Activated CD4-positive, alpha-beta T cell treated with anti-CD3 and anti-CD28 coated beads, Interleukin-2, amount 50 U/mL, for 24 hours (primary cell): ENCODE measurements around the gene ZG16.
"Not testable (repeated sequence)": the region's sequence is repeated elsewhere in the genome, so short reads cannot be mapped to it uniquely, and the experiment has no call there.

Experiments
- DNase-seq, 2 donors: peaks; one replicate each; pipeline ENCODE4 v3.0.0-alpha.2; 2020; ENCODE audit warnings: low read depth in 1 of 2, low spot score in 1 of 2

ZG16 gene

DNA sequence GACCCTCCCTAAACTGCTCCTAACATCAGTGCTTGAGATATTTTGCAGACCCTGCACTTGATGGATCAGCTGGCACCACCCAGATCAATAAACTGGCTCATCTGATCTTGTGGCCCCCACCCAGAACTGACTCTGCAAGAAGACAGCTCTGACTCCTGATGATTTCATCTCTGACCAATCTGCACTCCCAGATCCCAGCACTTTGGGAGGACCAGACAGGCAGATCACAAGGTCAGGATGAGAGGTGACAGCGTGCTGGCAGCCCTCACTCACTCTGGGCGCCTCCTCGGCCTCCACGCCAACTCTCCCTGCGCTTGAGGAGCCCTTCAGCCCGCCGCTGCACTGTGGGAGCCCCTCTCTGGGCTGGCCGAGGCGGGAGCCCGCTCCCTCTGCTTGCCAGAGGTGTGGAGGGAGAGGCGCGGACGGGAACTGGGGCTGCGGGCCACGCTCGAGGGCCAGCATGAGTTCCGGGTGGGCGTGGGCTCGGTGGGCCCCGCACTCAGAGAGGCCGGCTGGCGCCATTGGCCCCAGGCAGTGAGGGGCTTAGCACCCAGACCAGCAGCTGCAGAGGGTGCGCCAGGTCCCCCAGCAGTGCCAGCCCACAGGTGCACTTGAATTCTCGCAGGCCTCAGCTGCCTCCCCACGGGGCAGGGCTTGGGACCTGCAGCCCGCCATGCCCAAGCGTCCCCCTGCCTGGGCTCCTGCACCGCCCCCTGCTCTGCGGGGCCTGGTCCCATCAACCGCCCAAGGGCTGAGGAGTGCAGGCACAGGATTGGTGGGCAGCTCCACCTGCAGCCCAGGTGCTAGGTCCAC lies 29.9 kb upstream of the ZG16 start:
- no peak for DNase-seq

DNA sequence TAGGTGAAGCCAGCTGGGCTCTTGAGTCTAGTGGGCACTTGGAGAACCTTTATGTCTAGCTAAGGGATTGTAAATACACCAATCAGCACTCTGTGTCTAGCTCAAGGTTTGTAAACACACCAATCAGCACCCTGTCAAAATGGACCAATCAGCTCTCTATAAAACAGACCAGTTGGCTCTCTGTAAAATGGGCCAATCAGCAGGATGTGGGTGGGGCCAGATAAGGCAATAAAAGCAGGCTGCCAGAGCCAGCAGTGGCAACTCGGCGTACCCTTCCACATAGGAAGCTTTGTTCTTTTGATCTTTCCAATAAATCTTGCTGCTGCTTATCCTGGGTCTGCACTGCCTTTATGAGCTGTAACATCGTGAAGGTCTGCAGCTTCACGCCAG lies 29.3 kb upstream of the ZG16 start:
- not testable (repeated sequence) for DNase-seq

DNA sequence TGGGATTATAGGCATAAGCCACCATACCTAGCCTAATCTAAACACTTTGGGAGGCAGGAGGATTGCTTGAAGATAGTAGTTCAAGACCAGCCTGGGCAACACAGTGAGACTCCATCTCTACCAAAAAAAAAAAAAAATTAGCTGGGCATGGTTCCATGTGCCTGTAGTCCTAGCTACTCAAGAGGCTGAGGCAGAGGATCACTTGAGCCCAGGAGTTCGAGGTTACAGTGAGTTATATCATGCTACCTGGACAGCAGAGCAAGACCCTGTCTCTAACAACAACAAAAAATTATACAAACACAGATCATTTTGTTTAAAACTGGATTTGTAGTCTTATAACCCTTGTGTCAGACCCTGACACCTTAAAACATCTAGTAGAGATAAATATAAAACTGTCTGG lies 24.5 kb upstream of the ZG16 start:
- DNase-seq, result no peak

DNA sequence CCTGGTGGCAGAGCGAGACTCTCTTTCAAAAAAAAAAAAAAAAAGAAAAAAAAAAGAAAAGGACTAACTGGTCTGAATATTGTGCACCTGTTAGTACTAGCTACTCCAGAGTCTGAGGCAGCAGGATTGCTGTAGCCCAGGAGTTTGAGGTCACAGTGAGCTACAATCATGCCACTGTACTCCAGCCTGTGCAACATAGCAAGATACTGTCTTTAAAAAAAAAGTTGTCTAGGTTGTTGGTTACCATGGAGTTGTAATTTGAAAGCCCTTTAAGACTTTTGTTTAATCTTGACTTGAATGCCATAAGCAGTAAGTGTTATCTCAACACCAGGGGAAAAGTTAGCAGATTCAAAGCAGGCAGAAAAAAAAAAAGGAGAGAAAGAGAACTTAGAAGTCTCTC lies 21.4 kb upstream of the ZG16 start:
- DNase-seq, result no peak

DNA sequence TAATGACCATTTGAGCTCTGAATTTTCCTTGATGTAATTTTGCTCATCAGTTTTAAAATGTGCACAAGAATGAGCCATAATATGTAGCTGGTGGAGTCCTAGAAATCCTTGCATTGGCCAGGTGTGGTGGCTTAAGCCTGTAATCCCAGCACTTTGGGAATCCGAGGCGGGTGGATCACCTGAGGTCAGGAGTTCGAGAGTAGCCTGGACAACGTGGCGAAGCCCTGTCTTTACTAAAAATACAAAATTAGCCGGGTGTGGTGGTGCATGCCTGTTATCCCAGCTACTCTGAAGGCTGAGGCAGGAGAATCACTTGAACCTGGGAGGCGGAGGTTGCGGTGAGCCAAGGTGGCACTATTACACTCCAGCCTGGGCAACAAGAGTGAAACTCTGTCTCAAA lies 21.0 kb upstream of the ZG16 start:
- not testable (repeated sequence) for DNase-seq

DNA sequence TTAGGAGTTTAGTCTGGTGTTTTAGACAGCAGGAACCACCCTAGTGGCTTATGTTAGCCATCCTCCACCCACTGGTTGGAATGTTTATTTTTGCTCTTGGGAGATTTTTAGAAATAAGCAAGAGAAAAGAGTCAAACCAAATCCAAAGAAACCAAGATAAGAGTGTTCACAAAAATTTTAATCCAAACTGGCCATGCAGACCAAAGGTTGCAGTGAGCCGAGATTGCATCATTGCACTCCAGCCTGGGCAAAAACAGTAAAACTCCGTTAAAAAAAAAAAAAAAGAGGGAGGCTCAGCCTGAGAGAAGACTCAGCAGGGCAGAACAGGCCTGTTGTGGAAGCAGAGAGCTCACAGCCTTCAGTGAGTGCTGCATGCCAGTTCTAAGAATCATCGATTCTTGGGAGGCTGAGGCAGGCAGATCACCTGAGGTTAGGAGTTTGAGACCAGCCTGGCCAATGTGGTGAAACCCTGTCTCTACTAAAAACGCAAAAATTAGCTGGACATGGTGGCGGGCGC lies 20.0 kb upstream of the ZG16 start:
- DNase-seq, result no peak

DNA sequence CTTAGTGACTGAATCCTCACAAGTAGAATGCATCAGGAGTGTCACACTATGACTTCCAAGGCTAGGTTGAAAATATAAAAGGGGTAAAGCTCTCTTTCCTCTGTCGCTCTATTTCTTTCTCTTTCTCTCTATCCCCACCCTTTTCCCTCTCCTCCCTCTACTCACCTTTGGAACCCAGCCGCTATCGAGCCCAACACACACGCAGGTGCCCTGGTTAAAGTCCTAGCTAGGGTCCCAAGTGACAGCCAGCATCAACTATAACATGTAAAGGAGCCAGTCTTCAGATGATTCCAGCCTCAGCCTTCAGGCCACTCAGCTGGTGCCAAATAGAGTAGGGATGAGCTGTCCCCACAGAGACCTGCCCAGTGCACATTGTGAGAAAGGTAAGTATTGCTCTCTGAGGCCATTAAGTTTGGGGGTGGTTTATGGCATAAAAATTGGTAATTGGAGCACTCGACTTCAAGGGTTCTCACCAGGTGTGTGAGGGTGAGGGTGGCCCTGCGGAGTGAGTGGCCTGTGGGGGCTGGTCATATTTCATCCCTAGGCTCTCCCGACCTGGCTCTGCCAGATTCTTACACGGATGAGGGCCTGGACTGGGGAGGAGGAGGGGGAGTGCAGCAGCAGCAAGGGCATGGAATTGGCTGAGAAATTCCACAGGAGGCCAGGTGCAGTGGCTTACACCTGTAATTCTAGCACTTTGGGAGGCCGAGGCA lies 17.3 kb upstream of the ZG16 start:
- DNase-seq, result no peak

DNA sequence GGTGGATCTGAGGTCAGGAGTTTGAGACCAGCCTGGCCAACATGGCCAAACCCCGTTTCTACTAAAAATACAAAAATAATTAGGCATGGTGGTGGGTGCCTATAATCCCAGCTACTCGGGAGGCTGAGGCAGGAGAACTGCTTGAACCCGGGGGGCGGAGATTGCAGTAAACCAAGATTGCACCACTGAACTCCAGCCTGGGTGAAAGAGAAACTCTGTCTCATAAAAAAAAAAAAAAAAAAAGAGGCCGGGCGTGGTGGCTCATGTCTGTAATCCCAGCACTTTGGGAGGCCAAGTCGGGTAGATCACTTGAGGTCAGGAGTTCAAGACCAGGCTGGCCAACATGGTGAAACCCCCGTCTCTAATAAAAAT lies 16.8 kb upstream of the ZG16 start:
- DNase-seq, result not testable (repeated sequence)

DNA sequence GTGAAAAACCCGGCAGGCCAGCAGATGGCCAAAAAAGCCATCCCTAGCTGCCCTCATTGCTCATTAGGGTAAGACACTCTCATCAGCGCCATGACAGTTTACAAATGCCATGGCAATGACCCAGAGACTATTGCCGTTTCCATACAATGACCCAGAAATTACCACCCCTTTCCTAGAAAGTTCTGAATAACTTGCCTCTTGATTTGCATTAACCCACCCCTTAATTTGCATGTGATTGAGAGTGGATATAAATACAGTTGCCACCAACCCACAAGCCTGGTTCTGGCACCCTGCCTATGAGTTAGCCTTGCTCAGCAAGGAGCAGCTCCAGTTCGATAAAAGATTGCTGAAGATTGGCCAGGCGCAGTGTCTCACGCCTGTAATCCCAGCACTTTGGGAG lies 16.2 kb upstream of the ZG16 start:
- no peak for DNase-seq

DNA sequence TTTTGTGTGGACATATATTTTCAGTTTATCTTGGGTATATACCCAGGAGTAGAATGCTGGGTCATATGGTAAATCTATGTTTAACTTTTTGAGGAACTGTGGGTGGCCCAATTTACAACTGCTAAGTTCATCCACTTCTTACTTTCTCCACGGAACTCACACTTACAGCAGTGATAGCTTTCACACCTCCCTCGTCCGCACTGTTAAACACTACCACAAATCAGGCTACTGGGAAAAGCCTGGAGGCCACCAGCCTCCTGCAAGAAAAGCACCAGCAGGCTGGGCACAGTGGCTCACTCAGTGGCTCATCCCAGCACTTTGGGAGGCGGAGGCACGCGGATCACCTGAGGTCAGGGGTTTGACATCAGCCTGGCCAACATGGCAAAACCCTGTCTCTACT lies 14.7 kb upstream of the ZG16 start:
- DNase-seq, result no peak

DNA sequence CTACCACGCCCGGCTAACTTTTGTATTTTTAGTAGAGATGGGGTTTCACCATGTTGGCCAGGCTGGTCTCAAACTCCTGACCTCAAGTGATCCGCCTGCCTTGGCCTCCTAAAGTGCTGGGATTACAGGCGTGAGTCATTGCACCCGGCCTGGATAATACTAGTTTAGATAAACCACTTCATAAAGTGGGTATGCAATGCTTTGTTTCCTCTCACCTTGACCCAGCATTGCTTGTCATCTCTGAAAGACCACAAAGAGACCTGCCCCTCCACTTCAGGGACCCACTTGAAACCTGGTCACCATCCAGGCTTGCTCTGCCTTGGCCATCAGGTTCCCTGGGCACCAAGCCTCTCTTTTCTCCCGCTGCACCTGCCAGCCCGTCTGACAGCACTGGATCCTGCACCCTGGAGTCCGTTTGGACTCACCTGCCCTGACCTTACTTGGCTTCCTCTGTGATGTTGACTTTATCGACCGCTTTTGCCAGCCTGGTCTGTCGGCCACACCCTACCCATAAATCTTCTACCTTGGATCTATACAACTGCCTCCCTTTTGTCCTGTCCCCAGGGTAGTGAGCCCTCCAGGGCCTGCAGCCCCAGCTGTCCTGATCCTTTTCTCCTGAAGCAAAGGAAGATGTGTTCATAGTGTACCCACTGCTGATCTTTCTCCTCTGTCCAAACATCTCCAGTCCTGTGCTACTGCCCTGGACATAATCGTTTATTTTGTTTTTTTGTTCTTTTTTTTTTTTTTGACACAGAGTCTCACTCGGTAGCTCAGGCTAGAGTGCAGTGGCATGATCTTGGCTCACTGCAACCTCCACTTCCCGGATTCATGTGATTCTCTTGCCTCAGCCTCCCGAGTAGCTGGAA lies 12.7 kb upstream of the ZG16 start:
- no peak for DNase-seq

DNA sequence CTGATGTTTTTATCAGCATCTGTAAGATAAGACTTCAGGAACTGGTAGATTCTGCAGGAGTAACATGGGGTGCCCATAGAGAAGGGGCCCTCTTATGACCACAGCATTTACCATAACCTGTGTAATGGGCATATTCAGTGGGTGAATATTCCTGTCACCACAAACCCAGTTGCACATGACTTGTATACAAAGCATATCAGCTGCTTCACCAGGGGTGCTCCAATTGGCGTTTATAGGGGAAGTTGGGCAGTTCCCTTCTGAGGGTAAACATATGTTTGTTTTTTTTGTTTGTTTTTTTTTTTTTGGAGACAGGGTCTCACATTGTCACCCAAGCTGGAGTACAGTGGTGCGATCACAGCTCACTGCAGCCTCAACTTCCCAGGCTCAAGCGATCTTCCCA lies 11.5 kb upstream of the ZG16 start:
- DNase-seq, result no peak

DNA sequence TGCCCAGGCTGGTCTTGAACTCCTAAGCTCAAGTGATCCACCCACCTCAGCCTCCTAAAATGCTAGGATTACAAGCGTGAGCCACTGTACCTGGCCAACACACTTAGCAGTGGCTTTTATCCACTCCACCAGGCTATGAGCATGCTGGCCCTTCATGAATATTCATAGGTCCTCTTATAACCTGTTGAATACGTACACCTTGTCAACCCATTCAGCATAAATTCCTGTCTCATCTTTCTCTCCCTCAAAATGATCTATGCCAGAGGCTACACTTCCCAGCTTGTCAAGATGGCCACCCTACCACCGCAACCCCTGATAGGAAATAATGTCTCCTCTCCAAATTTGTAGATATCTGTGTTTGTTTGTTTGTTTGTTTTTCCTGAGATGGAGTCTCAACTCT lies 11.0 kb upstream of the ZG16 start:
- no peak for DNase-seq

DNA sequence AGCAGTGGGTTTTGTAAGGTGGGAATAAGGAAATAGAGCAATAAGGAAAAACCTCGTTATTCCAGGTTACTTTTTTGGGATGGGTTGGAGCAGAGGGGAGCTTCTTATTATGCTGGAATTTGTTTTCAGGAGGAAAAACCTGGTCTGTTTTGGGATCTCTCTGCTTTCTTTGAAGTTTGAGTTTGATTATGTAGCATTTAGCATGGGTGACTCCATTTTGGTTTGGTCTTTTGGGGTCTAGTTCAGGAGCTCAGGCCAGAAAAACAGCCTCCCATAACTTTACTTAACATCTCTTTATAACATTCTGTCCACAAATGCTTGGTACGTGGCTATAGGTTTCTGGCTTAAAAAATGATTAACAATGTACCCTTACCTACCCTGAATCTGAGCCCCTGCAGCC lies 8.5 kb upstream of the ZG16 start:
- DNase-seq, result no peak

DNA sequence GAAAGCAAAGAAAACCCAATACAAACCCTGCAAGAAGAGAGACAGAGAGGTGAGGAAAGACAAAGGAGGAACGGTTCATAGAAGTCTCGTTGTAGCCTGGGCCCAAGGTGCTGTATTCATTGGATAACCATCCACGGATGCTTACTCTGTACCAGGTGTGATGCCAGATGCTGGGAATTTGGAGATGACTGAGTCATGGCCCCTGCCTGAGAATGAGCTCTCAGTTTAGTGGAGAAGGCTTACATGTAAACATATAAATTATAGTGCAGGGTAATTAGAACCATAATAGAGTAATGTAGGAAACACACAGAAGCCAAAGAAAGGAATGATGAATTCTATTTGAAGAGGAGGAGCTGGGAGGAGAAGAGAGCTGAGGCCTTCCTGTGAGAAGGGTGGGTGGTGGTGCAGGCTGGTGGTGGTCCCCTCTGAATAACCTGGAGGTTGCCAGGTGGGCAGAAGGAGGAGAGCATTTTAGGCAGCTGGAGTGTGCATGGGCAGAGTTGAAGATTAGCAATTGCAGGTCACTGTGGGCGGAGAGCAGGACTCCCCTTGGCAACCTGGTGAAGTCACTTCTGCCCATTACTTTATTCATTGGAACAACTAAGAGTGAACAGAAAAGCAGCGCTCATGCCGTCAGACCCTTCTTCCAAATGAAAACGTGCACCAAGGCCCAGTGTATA lies 7.7 kb upstream of the ZG16 start:
- DNase-seq, result no peak

DNA sequence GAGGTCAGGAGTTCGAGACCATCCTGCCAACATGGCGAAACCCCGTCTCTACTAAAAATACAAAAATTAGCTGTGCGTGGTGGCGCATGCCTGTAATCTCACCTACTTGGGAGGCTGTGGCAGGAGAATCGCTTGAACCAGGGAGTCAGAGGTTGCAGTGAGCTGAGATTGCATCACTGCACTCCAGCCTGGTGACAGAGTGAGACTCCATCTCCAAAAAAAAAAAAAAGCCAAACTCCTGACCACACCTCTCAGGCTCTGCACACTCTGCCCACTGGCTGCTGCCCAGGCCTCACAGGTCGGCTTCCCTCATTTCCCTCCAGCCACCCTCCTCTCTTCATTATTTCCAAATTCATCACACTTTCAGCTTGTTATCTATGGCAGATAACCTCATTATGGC lies 5.7 kb upstream of the ZG16 start:
- not testable (repeated sequence) for DNase-seq

DNA sequence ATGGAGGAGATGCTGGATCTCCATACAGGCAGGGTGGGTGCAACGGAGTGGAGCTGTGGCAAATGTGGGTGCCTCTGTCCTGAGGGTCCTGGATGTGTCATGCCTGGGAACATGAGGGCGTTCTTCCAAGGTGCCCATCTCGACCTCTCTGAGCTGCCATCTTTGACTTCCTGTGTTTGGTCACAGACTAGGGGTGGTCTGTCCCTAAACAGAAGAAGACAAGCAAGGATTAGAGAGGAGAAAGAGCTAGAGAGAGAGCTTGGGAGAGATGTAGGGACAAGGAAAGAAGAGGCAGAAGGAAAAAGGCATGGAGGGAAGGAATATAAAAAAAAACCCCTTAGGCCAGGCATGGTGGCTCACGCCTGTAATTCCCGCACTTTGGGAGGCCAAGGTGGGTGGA lies 3.3 kb upstream of the ZG16 start:
- no peak for DNase-seq

DNA sequence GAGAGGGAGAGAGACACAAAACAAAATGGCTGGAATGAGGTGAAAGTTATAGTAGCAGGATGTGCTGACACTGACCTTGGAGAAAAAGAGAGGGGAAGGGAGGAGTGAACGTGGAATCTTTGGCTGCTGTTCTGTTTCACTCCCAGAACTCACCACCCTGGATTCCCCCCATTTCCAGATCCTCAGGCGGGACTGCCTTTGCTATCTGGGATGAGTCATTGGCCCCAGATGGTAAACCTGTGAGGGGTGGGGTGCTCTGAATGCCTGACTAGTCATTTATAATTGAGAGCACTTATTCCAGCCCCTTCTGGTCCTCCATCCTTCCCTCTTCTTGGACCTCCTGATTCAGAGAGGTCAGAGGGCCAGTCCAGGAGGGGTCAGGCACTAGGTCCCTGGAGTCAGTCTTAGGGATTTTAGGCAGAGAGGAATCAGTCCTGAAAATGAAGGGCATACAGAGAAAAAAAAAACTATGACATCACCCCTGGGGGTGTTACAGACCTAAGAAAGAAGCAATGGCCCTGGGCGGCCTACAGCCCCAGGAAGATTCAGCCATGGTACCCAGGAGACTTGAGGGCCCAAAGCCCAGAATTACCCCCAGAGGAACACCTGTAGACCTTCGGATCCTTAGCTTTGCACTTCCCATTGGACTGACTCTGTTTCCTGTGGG lies 2.2 kb upstream of the ZG16 start:
- no peak for DNase-seq

DNA sequence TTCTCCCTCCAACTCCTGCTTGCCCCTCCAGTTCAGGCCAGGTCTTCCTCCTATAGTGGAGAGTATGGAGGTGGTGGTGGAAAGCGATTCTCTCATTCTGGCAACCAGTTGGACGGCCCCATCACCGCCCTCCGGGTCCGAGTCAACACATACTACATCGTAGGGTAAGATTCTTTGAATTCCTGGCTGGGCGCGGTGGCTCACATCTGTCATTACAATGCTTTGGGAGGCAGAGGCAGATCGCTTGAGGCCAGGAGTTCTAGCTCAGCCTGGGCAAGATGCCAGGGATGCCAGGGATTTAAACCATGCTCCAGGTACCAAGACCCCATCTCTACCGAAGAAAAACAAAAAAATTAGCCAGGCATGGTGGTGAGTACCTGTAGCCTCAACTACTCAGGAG lies 1.4 kb downstream of the ZG16 start:
- DNase-seq, result no peak

DNA sequence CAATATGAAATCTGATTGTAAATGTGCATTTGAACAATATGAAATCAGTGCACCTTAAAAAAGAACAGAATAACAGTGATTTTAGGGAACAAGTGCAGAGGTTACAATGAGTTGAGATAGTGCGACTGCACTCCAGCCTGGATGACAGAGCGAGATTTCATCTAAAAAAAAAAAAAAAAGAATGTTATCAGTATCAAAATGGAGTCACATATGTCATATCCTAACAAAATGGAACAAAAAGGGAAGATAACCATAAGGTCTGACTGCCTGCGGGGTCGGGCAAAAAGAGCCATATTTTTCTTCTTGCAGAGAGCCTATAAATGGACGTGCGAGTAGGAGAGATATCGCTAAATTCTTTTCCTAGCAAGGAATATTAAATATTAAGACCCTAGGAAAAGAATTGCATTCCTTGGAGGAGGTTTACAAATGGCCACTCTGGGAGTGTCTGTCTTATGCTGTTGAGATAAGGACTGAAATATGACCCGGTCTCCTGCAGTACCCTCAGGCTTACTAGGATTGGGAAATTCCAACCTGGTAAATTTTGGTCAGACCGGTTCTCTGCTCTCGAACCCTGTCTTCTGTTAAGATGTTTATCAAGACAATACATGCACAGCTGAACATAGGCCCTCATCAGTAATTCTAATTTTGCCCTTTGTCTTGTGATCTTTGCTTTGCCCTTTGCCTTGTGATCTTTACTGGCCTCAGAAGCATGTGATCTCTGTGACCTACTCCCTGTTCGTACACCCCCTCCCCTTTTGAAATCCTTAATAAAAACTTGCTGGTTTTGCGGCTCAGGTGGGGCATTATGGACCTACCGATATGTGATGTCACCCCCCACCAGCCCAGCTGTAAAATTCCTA lies 5.3 kb downstream of the ZG16 start:
- not testable (repeated sequence) for DNase-seq
